Endothelial cell (in vitro differentiated cells): ENCODE measurements around the gene SEC24D. TPM values are rescaled to one million over a fixed set of nuclear protein-coding genes. Genes with fewer than 3 reads are reported as not detected.
"Not testable (repeated sequence)": the region's sequence is repeated elsewhere in the genome, so short reads cannot be mapped to it uniquely, and the experiment has no call there.

Experiments used
- DNase-seq: peaks from one replicate; pipeline ENCODE4 v3.0.0; 2021; ENCODE audit warnings: low spot score
- H3K27ac Mint-ChIP-seq: one replicate; pipeline ENCODE4 v1.8.0; 2021; ENCODE audit warnings: mixed read lengths, inconsistent platforms; ENCODE audit not compliant: unreplicated experiment
- H3K27me3 Mint-ChIP-seq: one replicate; pipeline ENCODE4 v1.8.0; 2021; ENCODE audit warnings: mild to moderate bottlenecking, moderate library complexity, mixed read lengths, inconsistent platforms; ENCODE audit not compliant: unreplicated experiment
- H3K36me3 Mint-ChIP-seq: one replicate; pipeline ENCODE4 v1.8.0; 2021; ENCODE audit warnings: mild to moderate bottlenecking, low read depth, mixed read lengths, inconsistent platforms; ENCODE audit not compliant: unreplicated experiment
- H3K4me1 Mint-ChIP-seq: one replicate; pipeline ENCODE4 v1.8.0; 2021; ENCODE audit warnings: mild to moderate bottlenecking, mixed read lengths, inconsistent platforms; ENCODE audit not compliant: unreplicated experiment
- H3K4me3 Mint-ChIP-seq: one replicate; pipeline ENCODE4 v1.8.0; 2021; ENCODE audit warnings: mild to moderate bottlenecking, mixed read lengths, inconsistent platforms; ENCODE audit not compliant: unreplicated experiment
- H3K9me3 Mint-ChIP-seq: one replicate; pipeline ENCODE4 v1.8.0; 2021; ENCODE audit warnings: mixed read lengths, inconsistent platforms; ENCODE audit not compliant: unreplicated experiment
- total RNA-seq: library from RNA; stranded (reverse); fragmentation: NEBNext Ultra II Directional; extraction: Animal tissue kit (Norgen Biotek cat#: 25700); gene quantifications from one replicate; pipeline ENCODE4 v1.2.1, GENCODE V29; 2021; ENCODE audit not compliant: unreplicated experiment
- TF ChIP-seq, protein P1 (sequence below): fragments of 200-600 bp; sonication (generic); IDR thresholded peaks from one replicate; pipeline ENCODE4 v1.5.0; 2021; ENCODE audit warnings: antibody characterized with exemption; ENCODE audit not compliant: unreplicated experiment

The SEC24D gene
- total RNA-seq, 1 donor from 2014 or later, result 70.4 TPM

DNA sequence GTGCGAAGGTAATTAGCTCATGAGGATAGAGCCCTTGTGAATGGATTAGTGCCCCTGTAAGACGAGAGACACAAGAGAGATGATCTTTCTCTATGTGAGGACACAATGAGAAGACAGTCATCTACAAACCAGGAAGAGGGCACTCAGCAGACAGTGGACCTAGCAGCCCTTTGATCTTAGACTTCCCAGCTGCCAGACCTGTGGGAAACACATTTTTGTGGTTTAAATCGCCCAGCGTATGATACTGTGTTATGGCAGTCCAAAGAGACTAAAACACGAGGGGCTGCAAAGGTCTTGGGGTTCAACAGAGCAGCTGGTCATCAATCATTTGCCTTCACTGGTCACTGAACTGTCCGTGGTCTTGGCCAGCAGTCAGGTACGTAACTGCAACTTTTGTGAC is 43.5 kb upstream of the SEC24D start:
- Mint-ChIP-seq H3K4me3 (no peak overlapping the region), H3K36me3 (no peaks in the 10 kb centered on the region), H3K9me3 (no peaks in the 10 kb centered on the region), H3K27me3 (peaks cover 1% of the 10 kb centered on the region), H3K27ac (no peak overlapping the region), H3K4me1 (peaks cover 5% of the 10 kb centered on the region)
- TF ChIP-seq, protein P1, sequence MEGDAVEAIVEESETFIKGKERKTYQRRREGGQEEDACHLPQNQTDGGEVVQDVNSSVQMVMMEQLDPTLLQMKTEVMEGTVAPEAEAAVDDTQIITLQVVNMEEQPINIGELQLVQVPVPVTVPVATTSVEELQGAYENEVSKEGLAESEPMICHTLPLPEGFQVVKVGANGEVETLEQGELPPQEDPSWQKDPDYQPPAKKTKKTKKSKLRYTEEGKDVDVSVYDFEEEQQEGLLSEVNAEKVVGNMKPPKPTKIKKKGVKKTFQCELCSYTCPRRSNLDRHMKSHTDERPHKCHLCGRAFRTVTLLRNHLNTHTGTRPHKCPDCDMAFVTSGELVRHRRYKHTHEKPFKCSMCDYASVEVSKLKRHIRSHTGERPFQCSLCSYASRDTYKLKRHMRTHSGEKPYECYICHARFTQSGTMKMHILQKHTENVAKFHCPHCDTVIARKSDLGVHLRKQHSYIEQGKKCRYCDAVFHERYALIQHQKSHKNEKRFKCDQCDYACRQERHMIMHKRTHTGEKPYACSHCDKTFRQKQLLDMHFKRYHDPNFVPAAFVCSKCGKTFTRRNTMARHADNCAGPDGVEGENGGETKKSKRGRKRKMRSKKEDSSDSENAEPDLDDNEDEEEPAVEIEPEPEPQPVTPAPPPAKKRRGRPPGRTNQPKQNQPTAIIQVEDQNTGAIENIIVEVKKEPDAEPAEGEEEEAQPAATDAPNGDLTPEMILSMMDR, result no peak
- DNase-seq, result no peak

DNA sequence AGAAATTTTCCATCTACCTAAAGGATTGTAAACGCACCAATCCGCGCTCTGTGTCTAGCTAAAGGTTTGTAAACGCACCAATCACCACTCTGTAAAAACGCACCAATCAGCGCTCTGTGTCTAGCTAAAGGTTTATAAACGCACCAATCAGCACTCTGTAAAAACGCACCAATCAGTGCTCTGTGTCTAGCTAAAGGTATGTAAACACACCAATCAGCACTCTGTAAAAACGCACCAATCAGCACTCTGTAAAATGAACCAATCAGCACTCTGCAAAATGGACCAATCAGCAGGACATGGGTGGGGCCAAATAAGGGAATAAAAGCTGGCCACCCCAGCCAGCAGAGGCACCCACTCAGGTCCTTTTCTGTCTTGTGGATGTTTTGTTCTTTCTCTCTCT is 42.6 kb upstream of the SEC24D start:
- not testable (repeated sequence) for H3K27me3 Mint-ChIP-seq, H3K4me1 Mint-ChIP-seq

DNA sequence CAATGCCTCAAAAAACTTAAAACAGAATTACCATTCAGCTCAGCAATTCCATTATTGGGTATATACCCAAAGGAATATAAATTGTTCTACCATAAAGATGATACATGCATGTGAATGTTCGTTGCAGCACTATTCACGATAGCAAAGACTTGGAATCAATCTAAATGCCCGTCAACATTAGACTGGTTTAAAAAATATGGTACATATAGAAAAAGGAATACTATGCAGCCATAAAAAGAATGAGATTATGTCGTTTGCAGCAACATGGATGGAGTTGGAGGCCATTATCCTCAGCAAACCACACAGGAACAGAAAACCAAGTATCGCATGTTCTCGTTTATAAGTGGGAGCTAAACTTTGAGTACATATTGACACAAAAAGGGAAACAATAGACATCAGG is 41.9 kb upstream of the SEC24D start:
- TF ChIP-seq, protein P1, result no peak
- Mint-ChIP-seq H3K4me3 (no peak overlapping the region), H3K4me1 (peaks cover 5% of the 10 kb centered on the region), H3K36me3 (no peaks in the 10 kb centered on the region), H3K27ac (no peak overlapping the region), H3K9me3 (no peaks in the 10 kb centered on the region), H3K27me3 (peaks cover 1% of the 10 kb centered on the region)
- no peak for DNase-seq

More for the DNA sequence above, 42.6 kb upstream of the SEC24D start:
- H3K36me3 Mint-ChIP-seq, H3K27ac Mint-ChIP-seq, DNase-seq, H3K4me3 Mint-ChIP-seq, H3K9me3 Mint-ChIP-seq: not testable (repeated sequence)

DNA sequence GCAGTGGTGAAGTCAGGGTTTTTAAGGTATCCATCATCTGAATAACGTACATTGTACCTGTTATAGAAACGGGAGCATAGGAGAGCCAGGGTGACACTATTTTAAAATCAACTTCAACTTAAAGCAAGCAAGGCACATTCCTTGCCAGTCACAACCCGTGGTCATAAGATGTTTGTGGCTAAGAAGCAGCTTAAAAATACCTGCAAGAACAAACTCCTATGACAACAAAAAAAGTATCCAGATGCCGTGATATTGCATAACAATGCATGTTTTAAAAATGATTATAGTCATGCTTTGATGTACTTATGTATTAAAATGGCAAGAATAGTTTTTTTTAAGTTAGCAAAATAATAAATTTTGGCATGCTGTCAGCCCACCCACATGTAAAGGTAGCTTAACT is 36.3 kb upstream of the SEC24D start:
- TF ChIP-seq, protein P1, result no peak
- no peak overlapping the region for H3K4me3 Mint-ChIP-seq
- H3K27ac Mint-ChIP-seq, result no peak overlapping the region
- peaks cover 28% of the 10 kb centered on the region for H3K4me1 Mint-ChIP-seq
- DNase-seq, result no peak
- H3K9me3 Mint-ChIP-seq, result no peaks in the 10 kb centered on the region
- no peaks in the 10 kb centered on the region for H3K36me3 Mint-ChIP-seq
- H3K27me3 Mint-ChIP-seq, result peaks cover 3% of the 10 kb centered on the region

- H3K4me1 Mint-ChIP-seq, result peaks cover 23% of the 10 kb centered on the region
- no peak overlapping the region for H3K4me3 Mint-ChIP-seq
- H3K27ac Mint-ChIP-seq, result peak overlapping the region; percentile 89
Measured at GRCh38 chr4:118869808-118870342, 33.9 kb upstream of the SEC24D start.

More at GRCh38 chr4:118869808-118870342, 33.9 kb upstream of the SEC24D start:
- no peak for DNase-seq
- H3K9me3 Mint-ChIP-seq, result no peaks in the 10 kb centered on the region
- H3K27me3 Mint-ChIP-seq, result peaks cover 2% of the 10 kb centered on the region
- no peaks in the 10 kb centered on the region for H3K36me3 Mint-ChIP-seq
- TF ChIP-seq, protein P1, result no peak
